Measurements from ENCODE around the gene OR10G4. TPM values are rescaled to one million over a fixed set of nuclear protein-coding genes. Genes with fewer than 3 reads are reported as not detected.

OR10G4 gene, protein sequence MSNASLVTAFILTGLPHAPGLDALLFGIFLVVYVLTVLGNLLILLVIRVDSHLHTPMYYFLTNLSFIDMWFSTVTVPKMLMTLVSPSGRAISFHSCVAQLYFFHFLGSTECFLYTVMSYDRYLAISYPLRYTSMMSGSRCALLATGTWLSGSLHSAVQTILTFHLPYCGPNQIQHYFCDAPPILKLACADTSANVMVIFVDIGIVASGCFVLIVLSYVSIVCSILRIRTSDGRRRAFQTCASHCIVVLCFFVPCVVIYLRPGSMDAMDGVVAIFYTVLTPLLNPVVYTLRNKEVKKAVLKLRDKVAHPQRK
- total RNA-seq (not detected), polyA plus RNA-seq (not detected)

DNA sequence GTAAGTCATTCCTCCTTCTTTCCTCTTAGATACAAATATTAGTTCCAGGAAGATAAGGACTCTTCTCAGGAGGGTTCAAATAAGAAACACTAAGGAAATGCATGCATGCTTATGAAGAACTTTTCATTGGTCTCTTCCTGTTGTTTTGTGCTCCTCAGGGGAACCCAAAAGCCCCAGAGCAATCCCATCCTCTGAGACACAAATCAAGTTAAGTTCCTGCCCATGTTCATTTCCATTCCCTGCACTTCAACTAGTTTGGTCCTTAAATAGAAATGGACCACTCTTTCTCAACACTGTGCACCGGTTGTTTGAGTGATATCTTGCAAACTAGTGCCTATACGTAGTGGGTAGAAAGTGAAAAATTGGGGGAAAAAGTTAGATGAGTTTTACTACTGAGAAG, at the start of gene OR10G4:
Gene OR10G4 (plus strand): TSS at position 301 of the 400 bp plus-strand sequence. CDS start 2,578 bp downstream, outside the sequence.
- Histone ChIP-seq H3K9ac (ENCODE audit: low read depth in 1 of 2, low read length in 2 of 2) (no peak within 1 kb of the TSS), H3K4me1 (ENCODE audit: control insufficient read depth in 4 of 4, insufficient read depth in 4 of 4, low read length in 3 of 4) (no peaks in the 10 kb centered on the region), H3K36me3 (ENCODE audit: control insufficient read depth in 4 of 4, insufficient read depth in 3 of 4, low read depth in 1 of 4, low read length in 3 of 4) (no peaks in the 10 kb centered on the region), H3K4me3 (ENCODE audit: low read depth in 1 of 3, low read length in 3 of 3) (no peak within 1 kb of the TSS), H3K27me3 (ENCODE audit: control insufficient read depth in 4 of 4, insufficient read depth in 4 of 4, low read length in 3 of 4) (peaks cover 0 to 2% (median 0%) of the 10 kb centered on the region in 4 donors), H3K27ac (ENCODE audit: low read depth in 1 of 2, low read length in 2 of 2) (no peak within 1 kb of the TSS), H3K9me3 (ENCODE audit: control insufficient read depth in 4 of 4, low read length in 3 of 4) (no peaks in the 10 kb centered on the region)
- DNase-seq (ENCODE audit: low spot score), result no peak
- 69% methylated on average over 2 of the region's 2 CpGs for WGBS
- TF ChIP-seq, protein P1, sequence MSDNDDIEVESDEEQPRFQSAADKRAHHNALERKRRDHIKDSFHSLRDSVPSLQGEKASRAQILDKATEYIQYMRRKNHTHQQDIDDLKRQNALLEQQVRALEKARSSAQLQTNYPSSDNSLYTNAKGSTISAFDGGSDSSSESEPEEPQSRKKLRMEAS (IDR thresholded peaks at IDR 0.05), result no peak
- TF ChIP-seq HNF4A (conservative IDR thresholded peaks at IDR 0.05) (no peak), JUND (IDR thresholded peaks at IDR 0.05) (no peak), RXRA (IDR thresholded peaks at IDR 0.05) (no peak), RAD21 (IDR thresholded peaks at IDR 0.05) (no peak), TAF1 (conservative IDR thresholded peaks at IDR 0.05) (no peak), GABPA (IDR thresholded peaks at IDR 0.05 in 1 of 2, conservative IDR thresholded peaks at IDR 0.05 in 1 of 2) (no peak)
- TF ChIP-seq, protein P2, sequence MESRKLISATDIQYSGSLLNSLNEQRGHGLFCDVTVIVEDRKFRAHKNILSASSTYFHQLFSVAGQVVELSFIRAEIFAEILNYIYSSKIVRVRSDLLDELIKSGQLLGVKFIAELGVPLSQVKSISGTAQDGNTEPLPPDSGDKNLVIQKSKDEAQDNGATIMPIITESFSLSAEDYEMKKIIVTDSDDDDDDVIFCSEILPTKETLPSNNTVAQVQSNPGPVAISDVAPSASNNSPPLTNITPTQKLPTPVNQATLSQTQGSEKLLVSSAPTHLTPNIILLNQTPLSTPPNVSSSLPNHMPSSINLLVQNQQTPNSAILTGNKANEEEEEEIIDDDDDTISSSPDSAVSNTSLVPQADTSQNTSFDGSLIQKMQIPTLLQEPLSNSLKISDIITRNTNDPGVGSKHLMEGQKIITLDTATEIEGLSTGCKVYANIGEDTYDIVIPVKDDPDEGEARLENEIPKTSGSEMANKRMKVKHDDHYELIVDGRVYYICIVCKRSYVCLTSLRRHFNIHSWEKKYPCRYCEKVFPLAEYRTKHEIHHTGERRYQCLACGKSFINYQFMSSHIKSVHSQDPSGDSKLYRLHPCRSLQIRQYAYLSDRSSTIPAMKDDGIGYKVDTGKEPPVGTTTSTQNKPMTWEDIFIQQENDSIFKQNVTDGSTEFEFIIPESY (IDR thresholded peaks at IDR 0.05), result no peak

DNA sequence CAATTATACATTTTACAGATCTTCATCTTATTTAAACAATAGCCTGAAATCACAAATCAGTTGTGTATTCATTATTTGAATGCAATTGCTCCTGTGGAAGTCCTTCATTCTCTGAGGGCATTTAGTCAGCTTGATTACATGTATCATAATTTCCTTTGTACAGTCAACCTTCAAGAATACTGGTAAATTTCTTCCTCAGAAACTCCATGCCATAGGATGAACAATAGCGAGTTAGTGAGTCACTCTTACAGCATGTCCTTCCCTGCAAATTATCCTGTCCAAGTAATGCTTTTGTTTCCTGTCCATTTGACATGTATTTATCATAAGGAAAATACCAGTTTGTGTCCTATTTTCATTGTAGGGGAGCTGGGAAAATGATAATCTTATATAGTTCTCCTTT, 39.0 kb upstream of the OR10G4 start:
- Histone ChIP-seq H3K36me3 (ENCODE audit: control insufficient read depth in 4 of 4, insufficient read depth in 3 of 4, low read depth in 1 of 4, low read length in 3 of 4) (no peaks in the 10 kb centered on the region), H3K9ac (ENCODE audit: low read depth in 1 of 2, low read length in 2 of 2) (no peak overlapping the region), H3K9me3 (ENCODE audit: control insufficient read depth in 4 of 4, low read length in 3 of 4) (no peaks in the 10 kb centered on the region), H3K27ac (ENCODE audit: low read depth in 1 of 2, low read length in 2 of 2) (no peak overlapping the region), H3K4me1 (ENCODE audit: control insufficient read depth in 4 of 4, insufficient read depth in 4 of 4, low read length in 3 of 4) (no peaks in the 10 kb centered on the region), H3K27me3 (ENCODE audit: control insufficient read depth in 4 of 4, insufficient read depth in 4 of 4, low read length in 3 of 4) (no peaks in the 10 kb centered on the region), H3K4me3 (ENCODE audit: low read depth in 1 of 3, low read length in 3 of 3) (no peak overlapping the region)
- TF ChIP-seq JUND (IDR thresholded peaks at IDR 0.05), result no peak
- TF ChIP-seq TAF1 (conservative IDR thresholded peaks at IDR 0.05), result no peak
- TF ChIP-seq FOXA1 (IDR thresholded peaks at IDR 0.05), result no peak
- TF ChIP-seq YY1 (IDR thresholded peaks at IDR 0.05), result no peak
- TF ChIP-seq, protein P1 (IDR thresholded peaks at IDR 0.05), result no peak
- TF ChIP-seq, protein P2 (IDR thresholded peaks at IDR 0.05), result no peak
- TF ChIP-seq SP1 (IDR thresholded peaks at IDR 0.05), result no peak
- no peak for TF ChIP-seq HNF4A (conservative IDR thresholded peaks at IDR 0.05)
- TF ChIP-seq, protein P3, sequence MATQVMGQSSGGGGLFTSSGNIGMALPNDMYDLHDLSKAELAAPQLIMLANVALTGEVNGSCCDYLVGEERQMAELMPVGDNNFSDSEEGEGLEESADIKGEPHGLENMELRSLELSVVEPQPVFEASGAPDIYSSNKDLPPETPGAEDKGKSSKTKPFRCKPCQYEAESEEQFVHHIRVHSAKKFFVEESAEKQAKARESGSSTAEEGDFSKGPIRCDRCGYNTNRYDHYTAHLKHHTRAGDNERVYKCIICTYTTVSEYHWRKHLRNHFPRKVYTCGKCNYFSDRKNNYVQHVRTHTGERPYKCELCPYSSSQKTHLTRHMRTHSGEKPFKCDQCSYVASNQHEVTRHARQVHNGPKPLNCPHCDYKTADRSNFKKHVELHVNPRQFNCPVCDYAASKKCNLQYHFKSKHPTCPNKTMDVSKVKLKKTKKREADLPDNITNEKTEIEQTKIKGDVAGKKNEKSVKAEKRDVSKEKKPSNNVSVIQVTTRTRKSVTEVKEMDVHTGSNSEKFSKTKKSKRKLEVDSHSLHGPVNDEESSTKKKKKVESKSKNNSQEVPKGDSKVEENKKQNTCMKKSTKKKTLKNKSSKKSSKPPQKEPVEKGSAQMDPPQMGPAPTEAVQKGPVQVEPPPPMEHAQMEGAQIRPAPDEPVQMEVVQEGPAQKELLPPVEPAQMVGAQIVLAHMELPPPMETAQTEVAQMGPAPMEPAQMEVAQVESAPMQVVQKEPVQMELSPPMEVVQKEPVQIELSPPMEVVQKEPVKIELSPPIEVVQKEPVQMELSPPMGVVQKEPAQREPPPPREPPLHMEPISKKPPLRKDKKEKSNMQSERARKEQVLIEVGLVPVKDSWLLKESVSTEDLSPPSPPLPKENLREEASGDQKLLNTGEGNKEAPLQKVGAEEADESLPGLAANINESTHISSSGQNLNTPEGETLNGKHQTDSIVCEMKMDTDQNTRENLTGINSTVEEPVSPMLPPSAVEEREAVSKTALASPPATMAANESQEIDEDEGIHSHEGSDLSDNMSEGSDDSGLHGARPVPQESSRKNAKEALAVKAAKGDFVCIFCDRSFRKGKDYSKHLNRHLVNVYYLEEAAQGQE (IDR thresholded peaks at IDR 0.05), result no peak
- no peak for TF ChIP-seq RAD21 (IDR thresholded peaks at IDR 0.05)
- TF ChIP-seq RXRA (IDR thresholded peaks at IDR 0.05), result no peak
- no peak for TF ChIP-seq GABPA (IDR thresholded peaks at IDR 0.05 in 1 of 2, conservative IDR thresholded peaks at IDR 0.05 in 1 of 2)
- no peak for TF ChIP-seq FOXA2 (IDR thresholded peaks at IDR 0.05)
- TF ChIP-seq HNF4G (IDR thresholded peaks at IDR 0.05), result no peak
- TF ChIP-seq, protein P4, sequence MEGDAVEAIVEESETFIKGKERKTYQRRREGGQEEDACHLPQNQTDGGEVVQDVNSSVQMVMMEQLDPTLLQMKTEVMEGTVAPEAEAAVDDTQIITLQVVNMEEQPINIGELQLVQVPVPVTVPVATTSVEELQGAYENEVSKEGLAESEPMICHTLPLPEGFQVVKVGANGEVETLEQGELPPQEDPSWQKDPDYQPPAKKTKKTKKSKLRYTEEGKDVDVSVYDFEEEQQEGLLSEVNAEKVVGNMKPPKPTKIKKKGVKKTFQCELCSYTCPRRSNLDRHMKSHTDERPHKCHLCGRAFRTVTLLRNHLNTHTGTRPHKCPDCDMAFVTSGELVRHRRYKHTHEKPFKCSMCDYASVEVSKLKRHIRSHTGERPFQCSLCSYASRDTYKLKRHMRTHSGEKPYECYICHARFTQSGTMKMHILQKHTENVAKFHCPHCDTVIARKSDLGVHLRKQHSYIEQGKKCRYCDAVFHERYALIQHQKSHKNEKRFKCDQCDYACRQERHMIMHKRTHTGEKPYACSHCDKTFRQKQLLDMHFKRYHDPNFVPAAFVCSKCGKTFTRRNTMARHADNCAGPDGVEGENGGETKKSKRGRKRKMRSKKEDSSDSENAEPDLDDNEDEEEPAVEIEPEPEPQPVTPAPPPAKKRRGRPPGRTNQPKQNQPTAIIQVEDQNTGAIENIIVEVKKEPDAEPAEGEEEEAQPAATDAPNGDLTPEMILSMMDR (IDR thresholded peaks at IDR 0.05; ENCODE audit: low read depth, low read length, missing input control), result no peak
- no peak for TF ChIP-seq NR2F2 (IDR thresholded peaks at IDR 0.05)
- DNase-seq (ENCODE audit: low spot score), result no peak
- WGBS, result 70% methylated on average over 1 of the region's 1 CpG
